Skin epidermis (tissue), 12 donors: Measurements from ENCODE around the gene TMEM185B.
"Not testable (repeated sequence)": the region's sequence is repeated elsewhere in the genome, so short reads cannot be mapped to it uniquely, and the experiment has no call there.

Source experiments
- H3K27ac ChIP-seq, 21 experiments: fragments of 200-600 bp; sonication (generic) in 11 of 21; one replicate each; pipeline ENCODE4 v1.5.0; 2020; ENCODE audit warnings: mild to moderate bottlenecking in 3 of 21, inconsistent platforms in 2 of 21, moderate library complexity in 2 of 21
- H3K4me3 ChIP-seq, 7 experiments: fragments of 200-600 bp; sonication (generic) in 2 of 7; one replicate each; pipeline ENCODE4 v1.5.0; 2020; ENCODE audit warnings: inconsistent platforms in 2 of 7, mild to moderate bottlenecking in 2 of 7, moderate library complexity in 1 of 7

TMEM185B gene

GRCh38 chr2:120236791-120237190, 13.6 kb upstream of the TMEM185B start:
- Histone ChIP-seq H3K27ac (no peak overlapping the region), H3K4me3 (no peak overlapping the region)

- H3K4me3 ChIP-seq: no peak overlapping the region
- H3K27ac ChIP-seq: no peak overlapping the region
These were observed 13.1 kb upstream of the TMEM185B start for GRCh38 chr2:120236316-120236715.

- Histone ChIP-seq H3K27ac (no peak overlapping the region), H3K4me3 (no peak overlapping the region)
These were observed 12.5 kb upstream of the TMEM185B start for GRCh38 chr2:120235681-120236080.

- H3K4me3 ChIP-seq, H3K27ac ChIP-seq: not testable (repeated sequence)
These were observed 12.0 kb upstream of the TMEM185B start for GRCh38 chr2:120235158-120235557.

- Histone ChIP-seq H3K27ac (peak overlapping the region in 10 of 21 experiments; percentile 7 to 96 (median 82)), H3K4me3 (no peak overlapping the region)
These were observed 10.1 kb upstream of the TMEM185B start for GRCh38 chr2:120233292-120233691.

GRCh38 chr2:120231974-120232635, 8.9 kb upstream of the TMEM185B start:
- Histone ChIP-seq H3K4me3 (peak overlapping the region; percentile 20 to 48 (median 38)), H3K27ac (peak overlapping the region; percentile 19 to 96 (median 81))

- H3K27ac ChIP-seq: peak overlapping the region; percentile 19 to 96 (median 81)
- peak overlapping the region; percentile 20 to 48 (median 38) for H3K4me3 ChIP-seq
These were observed 8.4 kb upstream of the TMEM185B start for GRCh38 chr2:120231564-120231973.

- peak overlapping the region in 10 of 21 experiments; percentile 7 to 96 (median 86) for H3K27ac ChIP-seq
These were observed 7.6 kb upstream of the TMEM185B start for GRCh38 chr2:120230515-120231471.

GRCh38 chr2:120229341-120229740, 6.1 kb upstream of the TMEM185B start:
- H3K27ac ChIP-seq: no peak overlapping the region
- H3K4me3 ChIP-seq: no peak overlapping the region

More at GRCh38 chr2:120230515-120231471, 7.6 kb upstream of the TMEM185B start:
- H3K4me3 ChIP-seq: peak overlapping the region in 4 of 7 experiments; percentile 38 to 48 (median 42)

GRCh38 chr2:120228503-120228902, 5.3 kb upstream of the TMEM185B start:
- H3K27ac ChIP-seq: no peak overlapping the region

GRCh38 chr2:120227111-120227991, 4.2 kb upstream of the TMEM185B start:
- no peak overlapping the region for H3K27ac ChIP-seq
- no peak overlapping the region for H3K4me3 ChIP-seq

More at GRCh38 chr2:120228503-120228902, 5.3 kb upstream of the TMEM185B start:
- H3K4me3 ChIP-seq: no peak overlapping the region

GRCh38 chr2:120226316-120226715, 3.1 kb upstream of the TMEM185B start:
- Histone ChIP-seq H3K4me3 (no peak overlapping the region), H3K27ac (no peak overlapping the region)

GRCh38 chr2:120225549-120226065, 2.4 kb upstream of the TMEM185B start:
- Histone ChIP-seq H3K27ac (no peak overlapping the region), H3K4me3 (no peak overlapping the region)

- Histone ChIP-seq H3K4me3 (no peak overlapping the region), H3K27ac (peak overlapping the region in 2 of 21 experiments; percentile 91 to 98)
These were observed 1.7 kb upstream of the TMEM185B start for GRCh38 chr2:120224735-120225548.

GRCh38 chr2:120224256-120224655, 1.1 kb upstream of the TMEM185B start:
- H3K27ac ChIP-seq: peak overlapping the region in 10 of 21 experiments; percentile 91 to 100 (median 96)
- H3K4me3 ChIP-seq: peak overlapping the region in 5 of 7 experiments; percentile 53 to 73 (median 61)

- peak overlapping the region; percentile 53 to 73 (median 61) for H3K4me3 ChIP-seq
- peak overlapping the region; percentile 58 to 100 (median 96) for H3K27ac ChIP-seq
These were observed 790 bp downstream of the TMEM185B start for GRCh38 chr2:120222186-120223033.

GRCh38 chr2:120221616-120222015, 1.6 kb downstream of the TMEM185B start:
- Histone ChIP-seq H3K27ac (no peak overlapping the region), H3K4me3 (no peak overlapping the region)

- no peak overlapping the region for H3K4me3 ChIP-seq
These were observed 2.4 kb downstream of the TMEM185B start for GRCh38 chr2:120220756-120221155.

More at GRCh38 chr2:120220756-120221155, 2.4 kb downstream of the TMEM185B start:
- no peak overlapping the region for H3K27ac ChIP-seq
